CD4-positive, alpha-beta T cell treated with Interleukin-17A for 1 hour (primary cell): Measurements from ENCODE around the gene USP22.

ENCODE experiments used
- DNase-seq: peaks from one replicate; pipeline ENCODE4 v3.0.0-alpha.2; 2020

The USP22 gene

DNA sequence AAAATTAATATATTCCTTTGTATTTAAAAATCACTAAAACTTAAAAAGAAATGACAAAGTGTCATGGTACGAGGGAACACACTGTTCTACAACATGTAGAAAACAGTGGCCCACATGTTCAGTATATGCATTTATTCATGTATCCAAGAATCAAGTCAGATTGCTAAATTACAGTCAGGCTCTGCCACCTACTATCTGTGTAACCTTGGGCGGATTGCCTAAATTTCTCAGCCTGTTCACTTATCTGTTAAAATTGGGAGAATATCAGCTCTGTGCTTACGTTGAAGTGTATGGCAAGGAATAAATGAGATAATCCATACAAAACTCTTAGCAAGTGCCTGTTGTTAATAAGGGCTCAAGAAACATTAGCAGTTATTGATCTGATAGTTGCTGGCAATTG, 3.4 kb upstream of the USP22 start:
- DNase-seq = no peak

- no peak for DNase-seq
Observed at GRCh38 chr17:21044971-21045370, 2.2 kb upstream of the USP22 start.

DNA sequence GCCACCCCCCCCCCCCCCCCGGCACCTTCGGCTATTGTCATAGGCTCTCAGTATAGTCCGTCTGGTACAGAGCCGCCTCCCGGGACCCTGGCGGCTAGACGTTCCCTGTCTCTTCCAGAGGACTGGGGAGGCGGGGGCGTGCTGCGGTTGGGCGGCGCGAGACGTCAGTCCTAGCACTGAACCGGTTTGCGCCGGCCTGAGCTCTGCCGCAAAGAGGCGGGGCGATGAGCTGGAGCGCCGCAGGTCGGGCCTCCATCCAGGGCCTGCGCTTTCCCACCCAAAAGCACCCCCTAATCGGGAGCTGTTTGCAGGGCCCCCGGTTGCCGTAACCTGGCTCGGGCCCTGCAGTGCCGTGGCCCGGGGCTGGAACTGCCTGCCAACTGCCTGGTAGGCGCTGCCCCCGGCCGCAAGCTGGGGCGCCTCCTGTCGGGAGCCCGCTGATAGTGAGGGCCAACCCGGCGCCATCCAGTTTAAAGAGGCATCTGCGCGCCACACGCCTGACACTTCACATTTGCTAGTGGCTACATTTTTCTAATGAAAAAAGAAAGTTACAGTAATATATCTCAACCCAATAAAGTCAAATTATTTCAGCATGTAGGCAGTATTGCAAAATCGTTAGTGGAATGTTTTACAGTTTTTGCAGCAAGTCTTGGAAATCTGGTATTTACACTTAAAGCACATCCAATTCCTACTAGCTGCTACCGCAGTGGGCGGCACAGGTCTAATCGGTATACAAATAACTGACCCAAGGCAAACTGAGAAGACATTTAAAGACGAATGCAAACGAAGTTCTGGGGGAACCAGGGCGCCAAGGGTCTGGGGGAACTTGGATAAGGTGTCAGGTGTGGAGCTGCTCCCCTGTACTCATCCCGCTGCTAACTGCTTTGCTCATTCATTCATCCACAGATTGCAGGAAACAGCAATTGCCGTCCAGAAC, 753 bp upstream of the USP22 start:
- DNase-seq = peak; percentile 96

DNA sequence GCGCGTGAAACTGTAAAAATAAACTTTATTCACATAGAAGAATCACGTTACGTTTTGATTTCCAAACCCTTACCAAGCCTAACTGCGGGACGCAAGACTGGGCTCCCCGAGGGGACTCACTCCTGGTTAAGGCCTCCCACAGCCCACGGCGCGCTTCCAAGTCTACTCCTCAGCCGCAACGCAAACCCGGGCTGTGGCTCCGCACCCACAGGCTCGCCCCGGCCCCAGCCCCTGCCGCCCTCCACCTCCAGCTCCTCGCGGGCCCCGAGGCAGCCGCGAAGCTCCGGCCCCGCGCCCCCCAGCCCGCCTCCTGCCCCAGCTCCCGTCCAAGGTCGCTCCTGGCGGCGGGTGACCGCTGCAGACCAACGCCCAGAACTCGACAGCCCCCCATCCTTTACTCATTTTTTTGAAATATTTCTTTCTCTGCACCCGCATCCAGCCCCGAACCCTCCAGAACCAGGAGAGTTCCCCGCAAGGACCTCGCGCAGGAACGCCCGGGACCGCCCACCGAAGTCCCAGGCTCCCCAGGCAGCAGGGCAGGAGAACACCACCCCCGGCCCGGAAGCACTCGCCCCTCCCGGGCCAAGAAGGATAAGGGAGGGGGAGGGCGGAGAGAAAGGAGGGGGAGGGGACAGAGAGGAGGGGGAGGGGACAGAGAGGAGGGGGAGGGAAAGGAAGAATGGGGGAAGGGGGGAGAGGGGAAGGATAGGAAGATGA, 912 bp downstream of the USP22 start:
- DNase-seq = peak; percentile 76

GRCh38 chr17:21039839-21040575, 2.8 kb downstream of the USP22 start:
- DNase-seq = peak; percentile 63

DNA sequence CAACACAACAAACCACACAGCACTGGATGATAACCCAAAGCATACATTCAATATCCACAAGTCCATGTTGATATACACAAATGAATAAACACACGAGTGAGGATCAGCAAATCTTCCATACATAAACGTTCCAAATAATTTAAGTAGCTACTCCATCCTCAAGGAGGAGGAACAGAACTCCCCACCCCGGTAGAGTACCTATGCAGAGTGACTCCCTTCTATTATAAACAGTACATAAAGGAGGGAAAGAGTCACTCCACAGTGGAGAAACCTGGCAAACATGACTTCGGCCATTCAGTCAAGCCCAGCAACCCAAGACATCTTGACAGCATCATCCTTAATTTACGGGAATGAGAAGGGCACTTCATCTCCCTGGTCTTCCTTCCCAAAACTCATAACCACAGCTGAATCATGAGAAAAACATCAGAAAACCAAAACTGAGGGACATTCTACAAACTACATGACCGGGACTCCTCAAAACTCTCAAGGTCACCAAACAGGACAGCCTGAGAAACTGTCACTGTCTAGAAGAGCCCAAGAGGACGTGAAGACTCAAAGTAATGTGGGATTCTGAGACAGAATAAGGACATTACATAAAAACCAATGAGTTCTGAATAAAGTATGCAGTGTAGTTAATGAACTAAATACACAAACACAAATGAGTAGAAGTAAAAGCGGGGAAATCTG, 5.6 kb downstream of the USP22 start:
- no peak for DNase-seq

DNA sequence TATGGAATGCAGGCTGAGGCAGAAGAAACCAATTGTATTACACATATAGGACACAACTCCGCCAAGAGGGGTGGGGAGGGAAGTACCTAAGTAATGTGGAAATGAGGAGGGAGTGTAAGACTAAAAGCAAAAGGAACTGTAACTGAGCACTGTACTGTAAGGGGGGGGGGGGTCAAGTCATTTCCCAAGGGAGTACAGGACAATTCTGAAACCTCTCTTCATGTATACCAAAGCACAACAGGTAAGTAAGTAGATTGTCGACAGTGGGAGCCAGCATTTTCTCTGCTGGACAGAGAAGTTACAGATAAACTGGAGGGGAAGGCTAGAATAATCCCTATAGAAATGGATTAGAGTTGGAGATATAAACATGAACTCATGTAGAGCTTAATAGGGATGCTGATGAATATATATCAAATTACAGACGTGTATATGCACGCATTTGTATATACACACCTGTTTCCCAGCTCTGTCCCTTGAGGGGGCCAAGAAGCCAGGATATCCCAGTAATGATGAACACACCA, 6.4 kb downstream of the USP22 start:
- no peak for DNase-seq

GRCh38 chr17:21035406-21035805, 7.4 kb downstream of the USP22 start:
- DNase-seq = no peak

DNA sequence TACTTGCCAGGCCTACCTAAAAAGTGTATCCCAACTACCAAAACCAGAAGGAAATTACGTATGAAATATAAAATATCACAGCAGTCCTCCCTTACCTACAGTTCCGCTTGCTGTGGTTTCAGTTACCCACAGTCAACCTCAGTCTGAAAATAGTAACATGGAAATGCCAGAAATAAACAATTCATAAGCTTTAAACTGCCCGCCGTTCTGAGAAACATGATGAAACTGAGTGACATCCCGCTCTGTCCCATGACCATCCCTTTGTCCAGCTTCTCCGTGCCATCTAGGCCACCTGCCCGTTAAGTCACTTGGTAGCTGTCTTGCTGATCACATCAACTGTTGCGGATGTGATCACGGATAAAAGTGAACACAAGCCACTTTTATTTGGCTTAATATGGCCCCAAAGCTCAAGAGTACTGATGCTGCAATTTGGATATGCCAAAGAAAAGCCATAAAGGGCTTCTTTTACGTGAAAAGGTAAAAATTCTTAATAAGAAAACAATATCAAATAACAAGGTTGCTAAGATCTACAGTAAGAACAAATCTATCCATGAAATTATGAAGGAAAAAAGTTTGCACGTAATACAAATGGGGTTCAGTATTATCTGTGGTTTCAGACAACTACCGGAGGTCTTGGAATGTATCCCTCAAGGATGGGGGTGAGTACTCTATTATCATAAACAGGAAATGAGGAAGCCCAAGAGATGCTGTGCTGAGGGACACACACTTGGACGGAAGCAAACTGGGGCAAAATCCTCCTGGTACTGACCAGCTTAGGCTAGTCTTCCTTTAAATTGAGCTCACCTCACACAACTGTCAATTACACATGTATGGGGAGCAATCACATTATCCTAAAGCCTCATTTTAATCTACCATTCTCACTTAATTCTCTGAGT, 8.2 kb downstream of the USP22 start:
- peak; percentile 70 for DNase-seq

GRCh38 chr17:21033350-21033749, 9.5 kb downstream of the USP22 start:
- DNase-seq = no peak

GRCh38 chr17:21031756-21032396, 10.9 kb downstream of the USP22 start:
- no peak for DNase-seq

DNA sequence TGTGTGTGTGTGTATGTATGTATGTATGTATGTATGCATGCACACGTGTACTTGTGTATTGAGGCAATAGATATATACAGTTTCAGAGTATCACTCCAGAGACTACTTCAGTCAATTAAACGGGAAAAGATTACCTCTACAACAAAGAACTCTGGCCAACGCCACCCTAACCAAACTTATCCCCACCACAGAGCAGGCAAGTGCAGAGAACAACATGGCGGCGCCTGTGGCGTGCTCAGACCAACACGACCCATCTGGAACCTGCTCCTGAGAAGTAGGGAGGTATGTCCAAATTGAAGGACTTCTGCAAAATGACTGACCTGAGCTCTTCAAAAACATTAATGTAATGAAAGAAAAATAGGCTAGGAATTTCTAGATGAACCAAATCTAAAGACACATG, 12.4 kb downstream of the USP22 start:
- no peak for DNase-seq

DNA sequence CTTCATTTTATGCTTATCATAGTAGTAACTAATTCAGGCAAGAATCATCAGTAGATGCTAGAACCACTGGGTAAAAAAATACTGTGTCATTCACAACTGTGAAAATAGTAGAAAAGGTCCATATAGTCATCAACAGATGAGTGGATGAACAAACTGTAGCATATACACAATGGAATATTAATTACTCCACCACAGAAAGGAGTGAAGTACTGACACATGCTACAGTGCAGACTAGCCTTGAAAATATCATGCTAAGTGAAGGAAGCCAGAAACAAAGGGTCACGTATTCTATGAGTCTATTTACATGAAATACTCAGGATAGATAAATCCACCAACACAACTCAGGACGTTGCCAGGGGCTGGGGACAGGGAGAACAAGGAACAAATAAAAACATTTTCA, 13.3 kb downstream of the USP22 start:
- DNase-seq = no peak

DNA sequence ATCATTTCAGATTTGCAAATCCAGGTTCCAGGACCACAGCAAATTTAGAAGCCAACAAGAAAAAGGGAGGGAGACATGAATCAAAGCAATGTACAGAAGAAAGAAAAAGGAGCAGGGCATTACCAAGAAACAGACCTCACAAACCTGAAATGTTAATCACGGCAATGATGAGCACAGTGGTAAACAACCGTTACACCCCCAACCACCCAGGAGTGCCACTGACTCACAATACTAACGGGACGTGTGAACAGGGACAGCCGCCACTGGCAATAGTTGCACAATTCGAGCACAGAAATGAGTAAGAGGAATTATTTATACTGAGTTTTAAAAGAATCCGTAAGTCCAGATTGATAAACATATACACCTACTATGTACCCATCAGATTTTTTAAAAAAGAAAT, 13.8 kb downstream of the USP22 start:
- no peak for DNase-seq

DNA sequence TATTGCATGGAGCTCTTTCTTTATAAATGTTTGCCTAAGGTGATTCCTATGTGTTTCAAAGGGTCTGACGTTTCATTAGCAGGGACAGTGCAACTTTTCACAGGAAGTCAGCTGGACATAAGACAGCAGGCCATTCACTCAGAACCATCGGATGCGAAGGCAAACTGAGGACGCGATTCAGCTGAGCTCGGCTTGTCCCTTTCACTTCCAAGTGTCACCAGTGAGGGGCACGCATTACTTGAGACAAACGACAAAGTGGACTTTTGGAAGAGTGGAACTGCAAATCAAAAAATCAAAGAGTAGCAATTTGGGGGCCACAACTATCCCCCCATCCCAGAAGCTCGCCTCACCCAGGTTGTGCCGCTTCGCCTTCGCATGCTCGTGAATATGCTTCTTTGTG, 14.6 kb downstream of the USP22 start:
- no peak for DNase-seq

GRCh38 chr17:21027031-21027430, 15.8 kb downstream of the USP22 start:
- no peak for DNase-seq

DNA sequence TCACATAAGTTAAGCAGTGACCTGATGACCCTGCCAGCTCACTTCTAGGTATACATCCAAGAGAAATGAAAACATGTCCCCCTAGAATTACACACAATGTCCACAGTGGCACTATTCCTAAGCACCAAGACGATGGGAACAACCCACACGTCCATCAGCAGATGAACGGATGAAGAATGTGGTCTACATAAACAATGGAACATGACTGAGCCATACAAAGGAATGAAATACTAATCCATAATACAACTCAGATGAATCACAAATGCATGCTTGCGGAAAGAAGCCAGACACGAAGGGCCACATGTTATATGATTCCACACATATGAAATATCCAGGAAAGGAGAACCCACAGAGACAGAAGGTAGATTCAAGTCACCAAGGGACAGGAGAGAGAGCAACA, 17.4 kb downstream of the USP22 start:
- no peak for DNase-seq

GRCh38 chr17:21024024-21024423, 18.8 kb downstream of the USP22 start:
- DNase-seq = no peak

DNA sequence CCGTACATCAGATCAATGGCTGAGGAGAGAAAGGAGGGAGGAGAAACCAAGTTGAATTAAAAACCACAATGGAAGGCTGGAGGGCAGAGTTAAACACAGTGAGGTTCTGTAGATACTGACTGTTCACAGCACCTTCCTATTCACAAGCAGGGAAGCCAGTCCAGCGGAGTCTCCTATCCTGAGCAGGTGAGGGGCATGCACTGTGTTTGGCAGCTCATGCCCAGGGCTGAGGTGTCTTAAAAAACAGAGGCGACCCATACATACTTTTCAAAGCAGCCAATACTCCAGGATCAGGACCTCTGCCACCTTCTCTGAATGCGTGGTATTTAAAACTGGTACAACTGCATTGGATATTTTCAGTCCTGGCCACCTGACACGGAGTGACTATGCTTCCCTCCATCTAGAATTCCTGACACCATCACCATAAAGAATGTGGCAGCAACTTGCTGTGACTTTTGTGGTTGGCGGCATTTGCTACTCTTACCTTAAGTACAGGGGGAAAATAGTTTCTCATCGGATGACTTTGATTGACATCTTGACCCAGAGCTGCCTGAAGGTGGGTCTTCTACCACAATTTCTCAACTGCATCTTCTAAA, 21.5 kb downstream of the USP22 start:
- no peak for DNase-seq

GRCh38 chr17:21020622-21021021, 22.2 kb downstream of the USP22 start:
- DNase-seq = no peak
